Epidermal melanocyte (primary cell): ENCODE results near the gene UBR3.

Source experiments
- DNase-seq: peaks from one replicate; pipeline ENCODE4 v3.0.0; 2011; ENCODE audit warnings: low spot score; ENCODE audit not compliant: insufficient read length

The UBR3 gene

DNA sequence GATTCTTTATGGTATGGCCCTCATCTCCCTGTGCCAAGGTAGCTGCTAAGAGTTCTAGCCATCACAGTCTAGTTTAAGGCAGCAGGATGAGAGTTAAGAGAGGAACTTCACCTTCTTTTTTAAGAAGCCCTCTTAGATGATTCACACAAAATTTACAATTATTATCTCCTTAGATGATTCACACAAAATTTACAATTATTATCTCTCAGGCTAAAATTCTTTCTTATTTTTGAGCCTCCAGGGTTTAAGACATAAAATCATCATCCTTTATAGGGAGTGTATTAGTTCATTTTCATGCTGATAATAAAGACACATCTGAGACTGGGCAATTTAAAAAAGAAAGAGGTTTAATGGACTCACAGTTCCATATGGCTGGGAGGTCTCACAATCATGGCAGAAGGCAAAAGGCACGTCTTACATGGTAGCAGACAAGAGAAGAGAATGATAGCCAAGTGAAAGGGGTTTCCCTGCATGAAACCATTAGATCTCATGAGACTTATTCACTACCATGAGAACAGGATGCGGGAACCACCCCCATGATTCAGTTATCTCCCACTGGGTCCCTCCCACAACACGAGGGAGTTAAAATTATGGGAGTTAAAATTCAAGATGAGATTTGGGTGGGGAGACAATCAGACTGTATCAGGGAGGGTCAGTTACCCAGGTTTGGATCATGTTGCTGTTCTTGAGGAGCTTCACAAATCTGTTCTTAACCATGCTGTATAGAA, 217.7 kb downstream of the UBR3 start:
- no peak for DNase-seq

DNA sequence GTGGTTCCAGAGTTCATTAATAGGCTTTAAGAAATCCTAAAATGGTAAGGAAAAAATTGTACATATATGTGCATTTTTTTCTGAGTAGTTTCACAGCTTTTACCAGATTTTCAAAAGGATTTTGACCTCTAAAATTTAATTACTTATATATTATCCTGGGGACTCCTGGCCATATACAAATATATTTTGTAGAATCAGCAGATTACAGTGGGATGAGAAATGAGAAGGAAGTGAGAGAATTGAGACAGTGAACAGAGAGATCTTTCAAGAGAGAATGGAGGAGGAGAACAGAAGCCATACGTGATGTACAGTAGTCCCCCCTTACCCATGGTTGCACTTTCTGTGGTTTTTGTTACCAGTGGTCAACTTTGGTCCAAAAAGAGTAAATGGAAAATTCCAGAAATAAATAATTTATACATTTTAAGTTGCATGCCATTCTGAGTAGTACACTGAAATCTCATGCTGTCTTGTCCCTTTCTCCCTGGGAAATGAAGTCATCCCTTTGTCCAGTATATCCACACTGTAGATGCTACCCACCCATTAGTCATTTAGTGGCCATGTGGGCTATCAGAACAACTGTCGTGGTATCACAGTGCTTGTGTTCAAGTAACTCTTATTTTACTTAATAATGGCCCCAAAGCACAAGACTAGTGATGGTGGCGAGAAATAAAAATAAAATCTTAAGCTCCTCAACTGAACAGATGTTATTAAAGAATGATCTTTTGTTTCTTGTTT, 220.2 kb downstream of the UBR3 start:
- no peak for DNase-seq

DNA sequence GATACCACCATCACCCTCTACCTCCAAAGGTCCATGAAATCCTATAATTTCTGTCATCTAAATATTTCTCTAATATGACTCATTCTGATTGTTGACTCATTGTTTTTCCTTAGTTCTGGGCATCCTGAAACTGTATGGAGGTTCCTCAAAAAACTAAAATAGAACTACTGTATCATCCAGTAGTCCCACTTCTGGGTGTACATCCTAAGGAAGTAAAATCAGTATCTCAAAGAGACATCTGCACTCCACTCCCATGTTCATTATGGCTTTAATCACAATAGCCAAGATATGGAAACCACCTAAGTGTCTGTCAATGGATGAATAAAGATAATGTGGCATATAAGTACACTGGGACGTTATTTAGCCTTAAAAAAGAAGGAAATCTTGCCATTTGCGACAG, 224.9 kb downstream of the UBR3 start:
- DNase-seq = no peak

DNA sequence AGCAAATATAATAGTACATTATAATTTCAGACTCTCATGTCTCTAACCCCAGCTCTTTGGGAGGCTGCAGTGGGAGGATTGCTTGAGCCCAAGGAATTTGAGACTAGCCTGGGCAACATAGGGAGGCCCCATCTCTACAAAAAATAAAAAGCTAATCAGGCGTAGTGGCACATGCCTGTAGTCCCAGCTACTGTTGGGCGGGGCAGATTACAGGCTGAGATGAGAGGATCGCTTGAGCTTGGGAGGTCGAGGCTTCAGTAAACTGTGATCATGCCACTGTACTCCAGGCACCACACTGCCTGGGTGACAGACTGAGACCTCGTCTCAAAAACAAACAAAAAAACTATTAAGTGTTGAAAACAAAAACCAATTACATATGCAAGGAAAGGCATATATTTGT, 227.7 kb downstream of the UBR3 start:
- DNase-seq = no peak

DNA sequence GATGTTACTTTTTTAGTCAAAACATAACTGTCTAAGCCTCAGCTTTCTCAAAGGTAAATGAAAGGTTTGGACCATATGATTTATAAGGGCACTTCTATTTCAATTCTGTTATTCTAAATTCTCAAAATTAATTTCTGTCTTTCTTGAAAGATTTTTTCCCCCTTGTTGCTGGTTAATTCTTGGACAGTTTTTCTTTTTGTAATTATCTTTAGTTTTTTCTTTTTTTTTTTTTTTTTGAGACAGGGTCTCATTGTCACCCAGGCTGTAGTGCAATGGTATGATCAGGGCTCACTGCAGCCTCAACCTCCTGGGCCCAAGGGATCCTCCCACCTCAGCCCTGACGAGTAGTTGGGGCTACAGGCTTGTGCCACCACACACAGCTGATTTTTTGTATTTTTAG, 229.6 kb downstream of the UBR3 start:
- DNase-seq = no peak

DNA sequence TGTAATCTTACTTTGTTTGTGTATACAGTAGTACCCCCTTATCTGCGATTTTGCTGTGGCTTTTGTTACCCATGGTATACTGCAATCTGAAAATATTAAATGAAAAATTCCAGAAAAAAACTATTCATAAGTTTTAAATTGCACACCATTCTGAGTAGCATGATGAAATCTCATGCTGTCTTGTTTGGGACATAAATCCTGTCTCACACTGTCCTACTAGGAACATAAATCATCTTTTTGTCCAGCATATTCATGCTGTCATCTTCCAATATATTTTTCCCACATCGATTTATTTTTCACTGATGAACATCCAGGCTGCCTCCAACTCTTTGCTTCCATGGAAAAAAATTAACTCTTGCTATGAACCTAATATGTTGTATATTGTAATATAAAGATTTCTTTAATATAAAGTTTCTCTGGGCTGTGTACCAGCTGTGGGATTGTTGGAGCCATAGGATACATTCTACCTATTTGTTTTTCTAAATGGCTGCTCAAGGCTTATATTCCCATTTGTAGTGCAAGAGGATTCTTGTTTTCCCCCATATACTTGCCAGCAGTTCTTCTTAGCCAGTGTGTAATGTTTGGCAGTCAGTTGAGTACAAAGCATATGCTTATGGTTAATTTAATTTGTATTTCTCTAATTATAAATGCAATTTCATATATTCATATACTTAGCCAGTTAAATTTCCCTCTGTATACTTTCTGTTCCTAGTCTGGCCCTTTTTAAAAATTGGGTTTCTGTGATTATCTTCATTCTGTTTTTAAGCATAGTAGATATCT, 236.4 kb downstream of the UBR3 start:
- DNase-seq = no peak

DNA sequence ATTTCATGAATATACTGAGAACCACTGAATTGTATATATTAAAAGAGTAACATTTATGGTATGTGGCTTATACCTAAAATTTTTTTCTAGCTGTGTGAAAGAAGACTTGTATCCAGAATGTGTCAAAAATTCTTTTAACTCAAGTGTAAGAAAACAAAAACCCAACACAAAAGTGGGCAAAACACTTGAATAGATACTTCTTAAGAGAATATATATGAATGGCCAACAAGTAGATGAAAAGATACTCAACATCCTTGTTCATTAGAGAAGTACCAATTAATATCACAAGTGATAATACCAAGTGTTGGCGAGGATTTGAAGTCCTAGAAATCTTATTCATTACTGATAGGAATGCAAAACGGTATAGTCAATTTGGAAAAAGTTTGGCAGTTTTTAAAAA, 243.5 kb downstream of the UBR3 start:
- no peak for DNase-seq

DNA sequence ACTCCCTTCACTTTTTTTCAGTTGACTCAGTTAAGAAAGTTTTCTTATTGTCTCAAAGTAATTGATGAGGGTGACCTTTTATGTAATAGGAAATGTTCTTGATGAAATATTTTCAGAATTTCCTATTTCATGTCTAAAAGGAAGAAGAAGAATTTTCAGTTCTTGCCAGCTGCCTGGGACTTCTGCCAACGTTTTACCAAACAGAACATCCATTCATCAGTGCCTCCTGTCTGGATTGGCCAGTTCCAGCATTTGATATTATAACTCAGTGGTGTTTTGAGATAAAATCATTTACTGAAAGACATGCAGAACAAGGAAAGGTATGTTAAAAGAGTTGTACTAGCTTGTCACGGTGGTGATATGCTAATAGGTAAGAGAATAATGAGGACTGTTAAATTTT, 246.0 kb downstream of the UBR3 start:
- peak; percentile 64 for DNase-seq

DNA sequence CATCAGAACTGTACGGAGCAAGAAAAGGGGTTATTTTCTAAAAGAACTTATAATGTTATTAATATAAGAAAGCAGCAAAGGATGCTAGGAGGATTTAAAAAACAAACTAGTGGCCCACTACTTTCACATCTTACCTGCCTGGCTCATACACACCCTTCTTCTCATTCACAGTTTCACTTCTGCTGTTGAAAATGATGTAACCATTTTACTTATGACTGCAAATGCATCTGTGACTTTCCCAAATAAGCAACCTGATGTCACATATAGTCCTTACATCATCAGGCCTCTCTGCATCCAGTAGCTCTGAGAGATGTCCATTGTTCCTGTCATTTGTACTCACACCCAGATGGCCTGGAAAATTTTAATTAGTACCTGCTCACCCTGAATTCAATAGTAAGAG, 248.9 kb downstream of the UBR3 start:
- no peak for DNase-seq

DNA sequence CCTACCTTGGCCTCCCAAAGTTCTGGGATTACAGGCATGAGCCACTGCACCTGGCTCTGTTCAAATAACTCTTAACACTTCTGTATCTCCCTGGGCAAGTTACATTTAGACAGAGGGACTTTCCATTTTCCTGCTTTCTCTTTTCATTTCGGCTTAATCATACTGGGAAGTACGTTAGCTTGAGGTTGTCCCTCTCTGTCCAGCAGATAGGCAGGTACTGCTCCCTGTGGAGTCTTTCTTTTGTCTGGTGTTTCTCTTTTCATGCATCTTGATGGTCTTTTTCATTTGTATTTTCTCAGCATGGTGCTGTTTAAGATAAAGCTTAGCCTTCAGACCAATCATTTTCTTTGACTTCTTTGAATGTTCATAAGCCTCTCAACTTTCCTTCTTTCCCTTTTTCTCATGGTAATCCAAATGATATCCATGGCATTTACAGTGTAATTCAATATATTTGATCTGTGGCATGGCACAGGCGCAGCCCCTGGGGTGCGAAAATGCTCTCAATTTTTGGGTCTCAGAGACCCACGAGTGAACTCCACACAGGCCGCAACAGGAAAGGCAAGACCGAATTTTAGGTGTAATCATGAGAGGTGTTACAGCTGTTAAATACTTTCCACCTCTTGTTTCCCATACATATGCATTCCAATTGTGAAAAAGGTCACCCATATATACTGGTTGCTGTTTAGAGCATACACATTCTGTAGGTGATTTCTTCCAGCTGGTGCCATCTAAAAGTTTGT, 250.7 kb downstream of the UBR3 start:
- no peak for DNase-seq

DNA sequence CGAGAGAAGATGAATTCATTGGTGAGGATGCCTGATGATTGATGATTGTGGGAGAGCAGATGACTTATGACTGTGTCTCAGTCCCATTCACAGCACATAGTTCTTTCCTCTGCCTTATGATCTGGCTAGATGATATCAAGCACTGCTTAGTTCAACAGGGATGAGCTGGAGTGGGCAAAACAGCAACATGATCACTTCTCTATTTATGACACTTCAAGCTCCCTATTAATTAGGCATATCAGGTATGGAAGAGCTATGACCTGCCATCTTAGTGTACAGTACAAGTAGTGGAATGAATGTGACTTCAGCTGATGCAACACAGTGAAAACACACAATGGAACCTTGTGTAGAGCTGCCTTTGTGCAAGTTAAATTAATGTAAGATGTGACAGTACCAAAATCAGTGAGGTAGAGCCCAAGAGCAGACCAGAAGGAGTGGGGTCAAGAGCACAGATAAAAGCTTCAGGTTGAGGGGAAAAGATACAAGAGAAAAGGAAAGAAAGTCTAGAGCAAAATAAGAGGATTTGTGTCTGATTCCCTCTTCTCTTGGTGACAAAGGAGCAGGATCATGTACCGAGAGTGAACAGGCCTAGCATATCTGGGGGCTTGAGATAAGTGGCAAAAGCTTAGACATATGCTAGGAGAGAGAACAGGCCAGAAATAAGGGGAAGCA, 257.7 kb downstream of the UBR3 start:
- no peak for DNase-seq

DNA sequence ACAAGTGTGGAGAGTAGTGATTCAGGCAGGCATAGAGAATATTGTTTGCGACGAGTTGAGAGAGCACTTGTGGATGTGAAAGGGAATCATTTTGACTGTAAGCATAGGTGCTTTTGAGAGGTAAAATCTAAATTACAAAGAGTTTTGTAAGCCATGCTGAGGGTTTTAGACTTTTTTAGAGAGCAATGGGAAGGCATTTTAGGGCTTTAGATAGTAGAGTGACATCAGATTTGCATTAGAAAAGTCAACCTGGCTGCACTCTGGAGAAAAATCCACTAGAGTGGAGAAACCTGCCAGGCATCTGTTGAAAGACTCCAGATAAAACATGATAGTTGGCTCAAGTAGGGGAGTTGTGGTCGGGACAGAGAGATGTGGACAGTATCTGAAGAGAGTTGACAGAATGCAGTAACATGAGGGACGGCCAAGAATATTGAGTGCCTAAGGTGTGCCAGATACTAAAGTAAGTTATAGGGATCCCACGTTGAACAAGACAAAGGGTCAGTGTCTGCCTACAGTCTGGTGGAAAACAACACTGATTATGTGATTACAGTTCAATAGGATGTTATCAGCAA, 258.9 kb downstream of the UBR3 start:
- DNase-seq = no peak

DNA sequence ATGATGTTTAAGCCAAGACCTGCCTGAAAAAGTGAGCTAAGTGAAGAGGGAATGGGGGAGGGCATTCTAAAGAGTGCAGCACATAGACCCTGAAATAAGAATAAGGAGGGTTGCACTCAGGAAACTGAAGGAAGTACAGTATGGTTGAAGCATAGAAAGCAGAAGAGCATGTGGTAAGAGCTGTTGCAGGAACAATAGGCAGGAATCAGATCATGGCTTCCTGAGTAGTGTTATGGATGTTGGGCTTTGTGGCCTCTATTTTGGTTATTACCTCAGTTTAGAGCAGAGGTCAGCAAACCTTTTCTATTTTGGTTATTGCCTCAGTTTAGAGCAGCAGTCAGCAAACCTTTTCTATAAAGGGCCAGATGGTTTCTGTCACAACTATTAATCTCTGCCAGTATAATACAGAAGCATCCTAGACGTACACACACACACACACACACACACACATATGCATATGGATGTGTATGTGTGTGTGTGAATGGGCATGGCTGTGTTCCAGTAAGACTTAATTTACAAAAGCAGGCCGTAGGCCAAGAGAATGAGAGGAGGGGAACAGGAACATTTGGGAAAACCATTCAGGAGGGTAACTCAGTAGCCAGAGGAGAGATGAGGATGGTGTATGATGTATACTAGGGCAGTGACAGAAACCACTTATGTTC, 259.6 kb downstream of the UBR3 start:
- DNase-seq = no peak

DNA sequence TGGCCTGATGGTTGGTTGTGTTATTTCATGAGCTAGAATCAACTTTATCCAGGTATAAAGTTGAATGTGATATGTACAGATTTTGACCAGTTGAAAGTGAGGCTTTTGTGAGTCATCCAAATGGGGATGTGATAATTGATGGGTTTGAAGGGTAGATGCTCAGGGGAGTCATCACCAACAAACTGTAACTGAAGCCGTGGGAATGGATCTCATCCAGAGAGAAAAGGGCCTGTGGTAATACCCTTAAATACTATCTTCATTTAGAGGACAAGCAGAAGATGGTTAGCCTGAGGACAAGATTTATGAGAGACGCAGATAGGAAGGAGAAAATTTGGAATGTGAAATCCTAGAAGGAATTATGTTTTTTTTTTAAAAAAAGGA, 260.1 kb downstream of the UBR3 start:
- DNase-seq = no peak

DNA sequence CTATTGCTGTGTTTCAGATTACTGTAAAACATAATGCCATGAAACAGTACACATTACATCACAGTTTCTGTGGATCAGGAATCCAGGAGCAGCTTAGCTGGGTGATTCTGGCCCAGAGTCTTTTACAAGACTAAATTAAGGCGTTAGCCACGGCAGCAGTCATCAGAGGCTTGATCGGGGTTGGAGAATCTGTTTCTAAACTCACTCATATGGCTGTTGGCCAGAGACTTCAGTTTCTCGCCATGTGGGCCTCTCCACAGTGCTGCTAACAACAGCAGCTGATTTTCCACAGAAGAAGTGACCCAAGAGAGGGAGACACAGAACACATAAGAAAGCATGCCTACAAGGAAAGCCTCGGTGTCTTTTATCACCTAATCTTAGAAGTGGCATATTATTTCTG, 261.5 kb downstream of the UBR3 start:
- DNase-seq = no peak

DNA sequence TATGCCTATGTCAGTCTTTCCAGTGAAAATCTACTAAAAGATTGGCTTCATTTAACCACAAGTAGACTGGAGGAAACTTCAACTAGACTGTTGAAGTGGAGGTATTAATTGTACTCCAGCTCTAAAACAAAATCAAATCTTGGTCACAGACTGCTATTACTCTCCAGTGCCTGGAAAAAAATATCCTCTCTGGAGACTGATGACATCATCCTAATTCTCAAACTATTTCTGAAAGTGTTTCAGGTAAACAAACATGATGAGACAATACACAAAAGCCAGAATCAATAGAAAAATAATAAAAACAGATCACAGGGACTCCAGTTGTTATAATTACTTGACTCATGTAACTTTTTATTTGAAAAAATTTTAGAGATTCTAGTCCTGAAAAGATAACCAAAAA, 263.0 kb downstream of the UBR3 start:
- no peak for DNase-seq

DNA sequence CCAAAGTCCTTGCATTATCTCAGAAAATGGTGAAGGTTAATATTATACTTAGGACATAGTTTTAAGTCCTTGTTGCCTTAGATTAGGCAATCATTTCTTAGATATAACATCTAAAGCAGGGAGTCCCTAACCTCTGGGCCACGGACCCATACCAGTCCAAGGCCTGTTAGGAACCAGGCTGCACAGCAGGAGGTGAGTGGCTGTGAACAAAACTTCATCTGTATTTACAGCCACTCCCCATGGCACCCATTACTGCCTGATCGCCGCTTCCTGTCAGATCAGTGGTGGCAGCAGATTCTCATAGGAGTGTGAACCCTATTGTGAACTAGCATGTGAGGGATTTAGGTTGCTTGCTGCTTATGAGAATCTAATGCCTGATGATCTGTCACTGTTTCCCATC, 264.2 kb downstream of the UBR3 start:
- DNase-seq = no peak

DNA sequence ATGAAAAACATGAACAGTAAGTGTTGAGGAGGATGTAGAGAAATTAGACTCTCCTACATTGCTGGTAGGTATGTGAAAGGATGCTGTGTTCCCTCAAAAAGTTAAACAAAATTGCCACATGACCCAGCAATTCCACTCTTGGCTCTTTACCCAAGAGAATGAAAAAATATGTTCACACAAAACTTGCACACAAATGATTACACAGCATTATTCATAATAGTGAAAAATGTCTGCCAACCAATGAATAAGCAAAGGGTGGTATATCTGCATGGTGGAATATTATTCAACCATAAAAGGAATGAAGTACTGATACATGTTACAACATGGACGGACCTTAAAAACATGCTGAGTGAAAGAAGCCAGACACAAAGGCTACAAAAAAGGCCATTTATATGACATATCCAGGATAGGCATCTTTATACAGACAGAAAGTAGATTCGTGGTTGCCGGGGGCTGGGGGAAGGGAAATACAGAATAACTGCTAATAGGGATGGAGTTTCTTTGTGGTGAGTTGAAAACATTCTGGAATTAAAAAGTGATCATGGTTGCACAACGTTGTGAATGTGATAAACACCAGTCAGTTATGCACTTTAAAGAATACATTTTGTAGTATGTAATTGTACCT, 265.3 kb downstream of the UBR3 start:
- DNase-seq = no peak

DNA sequence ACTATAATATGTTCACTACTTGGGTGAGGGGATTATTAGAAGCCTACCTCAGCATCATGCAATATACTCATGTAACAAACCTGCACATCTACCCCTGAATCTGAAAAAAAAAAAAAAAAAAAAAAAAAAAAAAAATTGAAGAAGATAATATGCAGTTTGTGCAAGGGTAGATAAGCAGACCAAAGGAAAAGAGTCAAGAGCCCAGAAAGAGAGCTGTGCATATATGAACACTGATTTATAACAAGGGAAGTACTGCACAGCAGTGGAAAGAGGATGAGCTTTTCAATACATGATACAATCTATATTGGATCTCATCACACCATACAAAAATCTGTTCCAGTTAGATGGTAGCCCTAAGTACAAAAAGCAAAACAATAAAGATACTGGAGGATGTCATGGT, 268.1 kb downstream of the UBR3 start:
- no peak for DNase-seq
